Caco-2 (cell line): ENCODE data around the gene F2. TPM values are rescaled to one million over a fixed set of nuclear protein-coding genes. Genes with fewer than 3 reads are reported as not detected.

Experiments
- BruUV-seq: library from RNA; stranded (reverse); fragments of 400-500 nt; replicated peaks from 2 replicates; lab custom pipeline; 2021; lab: Mats Ljungman, UMichigan
- CTCF ChIA-PET: fragments of 300-600 bp; sonication (Branson Sonifier 250); formaldehyde crosslinking; loops from one replicate; lab custom pipeline; 2022; ENCODE audit warnings: antibody characterized with exemption; lab: Charles Lee
- POLR2A ChIA-PET: fragments of 300-600 bp; sonication (Branson Sonifier 250); formaldehyde crosslinking; loops from one replicate; lab custom pipeline; 2022; ENCODE audit warnings: antibody characterized with exemption; lab: Charles Lee
- DNase-seq, 2 experiments: peaks; one replicate each; pipeline versions ENCODE4 v3.0.0 to v3.0.0-alpha.2; 2020 to 2022
- H3K27me3 ChIP-seq: replicated peaks from 2 replicates; pipeline ENCODE4 v1.6.0; 2011; ENCODE audit warnings: low read length; ENCODE audit not compliant: control insufficient read depth, insufficient read depth
- H3K36me3 ChIP-seq: 2 replicates; pipeline ENCODE4 v1.5.1; 2011; ENCODE audit warnings: low read length; ENCODE audit not compliant: control insufficient read depth, insufficient read depth
- H3K4me1 ChIP-seq: fragments of 250-450 bp; sonication (Bioruptor Pico); 2 replicates; pipeline ENCODE4 v1.5.1; 2020; ENCODE audit warnings: mild to moderate bottlenecking
- H3K4me3 ChIP-seq: 2 replicates; pipeline ENCODE4 v1.5.1; 2011; ENCODE audit warnings: low read depth, mild to moderate bottlenecking, control low read depth, low read length
- H3K9me3 ChIP-seq: fragments of 250-450 bp; sonication (Bioruptor Pico); 2 replicates; pipeline ENCODE4 v1.5.1; 2020; ENCODE audit warnings: mild to moderate bottlenecking, moderate library complexity
- H3K27ac Mint-ChIP-seq: one replicate; pipeline ENCODE4 v1.8.0; 2022; ENCODE audit warnings: mixed read lengths; ENCODE audit not compliant: unreplicated experiment
- H3K27me3 Mint-ChIP-seq: one replicate; pipeline ENCODE4 v1.8.0; 2022; ENCODE audit warnings: mixed read lengths; ENCODE audit not compliant: insufficient read depth, unreplicated experiment
- H3K36me3 Mint-ChIP-seq: one replicate; pipeline ENCODE4 v1.8.0; 2022; ENCODE audit warnings: mild to moderate bottlenecking, mixed read lengths; ENCODE audit not compliant: insufficient read depth, unreplicated experiment
- H3K4me1 Mint-ChIP-seq: one replicate; pipeline ENCODE4 v1.8.0; 2022; ENCODE audit warnings: low read depth, mixed read lengths; ENCODE audit not compliant: unreplicated experiment
- H3K4me3 Mint-ChIP-seq: one replicate; pipeline ENCODE4 v1.8.0; 2022; ENCODE audit warnings: mild to moderate bottlenecking, moderate library complexity, mixed read lengths; ENCODE audit not compliant: unreplicated experiment
- H3K9me3 Mint-ChIP-seq: one replicate; pipeline ENCODE4 v1.8.0; 2022; ENCODE audit warnings: mixed read lengths; ENCODE audit not compliant: unreplicated experiment
- CTCF ChIP-seq, 2 experiments: fragments of 200-600 bp in 1 of 2; IDR thresholded peaks; 1 replicate in 1 of 2; 2 replicates in 1 of 2; pipeline versions ENCODE4 v1.5.1 to v1.8.0; 2011 to 2022; ENCODE audit warnings: antibody characterized with exemption in 1 of 2, control low read depth in 1 of 2, inconsistent platforms in 1 of 2, low read depth in 1 of 2, low read length in 1 of 2, mild to moderate bottlenecking in 1 of 2, moderate library complexity in 1 of 2; ENCODE audit not compliant: insufficient read depth in 1 of 2, severe bottlenecking in 1 of 2, unreplicated experiment in 1 of 2
- intact Hi-C: fragments of 100-400 bp; cut with micrococcal nuclease; formaldehyde crosslinking; loops from one replicate; pipeline ENCODE4 v1.10.0; 2022; ENCODE audit not compliant: unreplicated experiment
- total RNA-seq: library from RNA; stranded (reverse); gene quantifications from 2 replicates; pipeline ENCODE4 v1.2.3, GENCODE V29; 2022

The F2 gene
- total RNA-seq, 1 experiment from 2014 or later, result 60.0 TPM

DNA sequence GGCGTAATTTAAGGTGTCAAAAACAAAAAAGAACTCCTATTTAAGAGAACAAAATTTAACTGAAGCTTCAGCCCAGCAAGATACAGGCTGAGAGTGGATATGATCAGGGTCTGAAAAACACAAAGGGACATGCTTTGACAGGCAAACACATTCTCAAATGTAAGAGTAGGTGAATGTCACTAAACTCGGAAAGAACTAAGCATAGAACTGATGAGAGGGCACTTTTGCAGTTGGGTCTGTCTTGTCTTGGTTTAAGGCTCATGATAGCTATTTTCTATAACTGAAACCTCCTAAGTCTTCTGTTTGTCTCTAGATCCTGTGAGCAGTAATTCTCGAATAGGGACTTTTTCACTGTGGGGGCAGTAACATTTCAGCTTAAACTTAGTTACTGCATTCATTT is 27.0 kb downstream of the F2 start:
- CTCF ChIA-PET, result no interaction called here
- peaks cover 9% of the 10 kb centered on the region for H3K36me3 ChIP-seq
- no peaks in the 10 kb centered on the region for H3K27me3 Mint-ChIP-seq

GRCh38 chr11:46747150-46747549 is 28.1 kb downstream of the F2 start:
- H3K36me3 Mint-ChIP-seq, result peaks cover 96% of the 10 kb centered on the region
- no peak overlapping the region for H3K4me3 Mint-ChIP-seq
- H3K9me3 Mint-ChIP-seq, result no peaks in the 10 kb centered on the region
- H3K4me3 ChIP-seq, result no peak overlapping the region
- H3K27me3 ChIP-seq, result no peaks in the 10 kb centered on the region
- no peaks in the 10 kb centered on the region for H3K9me3 ChIP-seq
- no peak for TF ChIP-seq CTCF (IDR thresholded peaks at IDR 0.05; ENCODE audit: insufficient read depth in 1 of 2, low read depth in 1 of 2, low read length in 1 of 2, severe bottlenecking in 1 of 2, unreplicated experiment in 1 of 2)
- BruUV-seq, result no TSS peak
- H3K4me1 Mint-ChIP-seq, result peaks cover 6% of the 10 kb centered on the region
- peaks cover 9% of the 10 kb centered on the region for H3K36me3 ChIP-seq
- no peak overlapping the region for H3K27ac Mint-ChIP-seq
- H3K4me1 ChIP-seq, result peaks cover 14% of the 10 kb centered on the region
- CTCF ChIA-PET, result no interaction called here
- DNase-seq, result no peak
- POLR2A ChIA-PET, result no interaction called here
- intact Hi-C loops, result no loop called here
- no peaks in the 10 kb centered on the region for H3K27me3 Mint-ChIP-seq

More for the DNA sequence above, 27.0 kb downstream of the F2 start:
- no TSS peak for BruUV-seq
- Mint-ChIP-seq H3K27ac (no peak overlapping the region), H3K9me3 (no peaks in the 10 kb centered on the region), H3K4me1 (peaks cover 6% of the 10 kb centered on the region), H3K4me3 (no peak overlapping the region), H3K36me3 (peaks cover 98% of the 10 kb centered on the region)
- Histone ChIP-seq H3K9me3 (no peaks in the 10 kb centered on the region), H3K27me3 (no peaks in the 10 kb centered on the region), H3K4me1 (peaks cover 10% of the 10 kb centered on the region), H3K4me3 (no peak overlapping the region)
- no peak for DNase-seq
- intact Hi-C loops, result no loop called here
- no peak for TF ChIP-seq CTCF (IDR thresholded peaks at IDR 0.05; ENCODE audit: insufficient read depth in 1 of 2, low read depth in 1 of 2, low read length in 1 of 2, severe bottlenecking in 1 of 2, unreplicated experiment in 1 of 2)
- POLR2A ChIA-PET, result no interaction called here

DNA sequence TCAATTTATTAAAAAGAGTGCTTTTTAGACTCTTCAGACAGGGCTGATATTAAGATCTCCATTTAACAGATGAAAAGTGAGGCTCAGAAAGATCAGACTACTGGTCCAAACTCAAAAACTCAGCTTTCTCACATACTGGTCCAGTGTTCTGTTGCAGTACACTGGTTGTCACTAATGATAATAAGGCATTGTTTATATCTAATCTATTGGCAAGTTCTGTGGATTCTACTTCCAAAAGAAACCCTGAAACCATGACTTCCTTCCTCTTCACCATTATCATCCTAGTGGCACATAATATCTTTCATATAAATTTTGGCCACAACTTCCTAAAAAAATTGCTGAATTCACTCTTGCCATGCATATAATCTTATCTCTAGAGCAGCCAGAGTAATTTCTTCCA is 36.9 kb downstream of the F2 start:
- Histone ChIP-seq H3K9me3 (no peaks in the 10 kb centered on the region), H3K4me3 (no peak overlapping the region), H3K4me1 (0 out of 2 replicates have a peak, but pooled peaks cover 7% of the 10 kb centered on the region), H3K36me3 (peaks cover 7% of the 10 kb centered on the region), H3K27me3 (no peaks in the 10 kb centered on the region)
- no peak overlapping the region for H3K27ac Mint-ChIP-seq
- no peak for DNase-seq
- no peaks in the 10 kb centered on the region for H3K27me3 Mint-ChIP-seq
- H3K4me1 Mint-ChIP-seq, result no peaks in the 10 kb centered on the region
- intact Hi-C loops, result no loop called here
- no peak overlapping the region for H3K4me3 Mint-ChIP-seq
- no TSS peak for BruUV-seq
- CTCF ChIA-PET, result no interaction called here
- peaks cover 94% of the 10 kb centered on the region for H3K36me3 Mint-ChIP-seq
- POLR2A ChIA-PET, result no interaction called here
- TF ChIP-seq CTCF (IDR thresholded peaks at IDR 0.05; ENCODE audit: insufficient read depth in 1 of 2, low read depth in 1 of 2, low read length in 1 of 2, severe bottlenecking in 1 of 2, unreplicated experiment in 1 of 2), result no peak
- no peaks in the 10 kb centered on the region for H3K9me3 Mint-ChIP-seq
